Measurements from ENCODE around the gene LRIT3.

The LRIT3 gene

GRCh38 chr4:109912706-109913595 lies 65.0 kb downstream of the LRIT3 start, which contains the start of gene EGF:
TSS of gene EGF (plus strand) at chr4:109912883. CDS start at chr4:109913336, 453 bp downstream.
- no peak for DNase-seq

- no peak for DNase-seq
Measured at GRCh38 chr4:109913596-109914241, 65.8 kb downstream of the LRIT3 start.

GRCh38 chr4:109914322-109914721 lies 66.4 kb downstream of the LRIT3 start:
- no peak for DNase-seq

DNA sequence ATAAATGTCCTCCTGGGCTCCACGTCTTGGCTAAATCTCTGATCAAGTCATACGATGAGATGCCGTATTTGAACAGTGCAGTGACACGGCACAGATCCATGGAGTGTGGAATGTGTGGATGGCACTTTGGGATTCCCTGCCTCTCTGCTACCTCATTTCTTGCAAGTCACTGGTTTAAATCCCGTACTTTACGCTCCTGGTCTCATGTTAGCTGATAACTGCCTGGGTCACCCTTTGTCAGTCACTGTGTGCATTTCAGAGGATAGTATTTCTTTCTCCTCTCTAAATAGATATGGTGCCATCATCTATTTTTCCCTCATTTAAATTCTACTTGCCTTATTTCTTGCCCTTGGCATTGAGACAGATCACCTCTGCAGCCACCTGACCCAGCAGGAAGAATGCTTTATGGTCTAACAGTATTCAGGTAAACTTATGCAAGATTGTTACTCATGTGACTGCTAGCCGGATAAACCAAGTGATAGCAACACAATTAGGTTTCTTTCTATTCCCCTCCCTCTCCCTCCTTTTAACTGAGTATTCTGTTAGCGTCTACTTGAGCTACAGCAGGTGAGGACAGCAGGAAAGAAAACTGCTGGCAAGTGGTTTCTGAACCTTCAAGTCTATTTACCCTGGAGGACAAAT lies 67.6 kb downstream of the LRIT3 start:
- no peak for DNase-seq

DNA sequence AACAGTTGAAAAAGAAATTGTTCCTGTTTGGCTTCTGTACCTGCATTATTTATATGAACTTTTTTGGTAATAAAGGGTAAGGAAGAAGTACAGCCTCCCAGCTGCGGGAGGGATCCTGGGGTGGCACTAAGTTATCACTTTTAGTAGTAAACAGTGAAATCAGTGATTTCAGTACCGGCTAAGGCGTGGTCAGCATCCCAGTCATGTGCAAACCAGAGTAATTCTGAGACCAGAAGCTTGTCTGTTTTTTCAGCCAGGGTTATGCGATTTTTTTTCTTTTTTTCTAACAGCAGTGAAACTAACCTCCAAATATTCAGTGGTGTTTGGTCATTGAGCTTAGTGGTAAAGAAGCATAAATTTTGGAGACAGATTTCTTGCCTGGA lies 68.1 kb downstream of the LRIT3 start:
- no peak for DNase-seq

GRCh38 chr4:109921384-109921808 lies 73.5 kb downstream of the LRIT3 start:
- no peak for DNase-seq
